HG02623 (cell line): ENCODE data around the gene SUMO2.
A peak's percentile ranks its signal among the peaks of the same experiment; 100 is the strongest.
"Not testable (repeated sequence)": the region's sequence is repeated elsewhere in the genome, so short reads cannot be mapped to it uniquely, and the experiment has no call there.

ENCODE experiments used
- ATAC-seq: cut with Tn5 transposase; IDR thresholded peaks from one replicate; pipeline ENCODE4 v1.9.1; 2021; ENCODE audit warnings: moderate library complexity; ENCODE audit not compliant: unreplicated experiment

The SUMO2 gene

GRCh38 chr17:75182319-75182568 lies 515 bp downstream of the SUMO2 start:
- peak; percentile 16 for ATAC-seq

- no peak for ATAC-seq
These were observed 996 bp downstream of the SUMO2 start for GRCh38 chr17:75181608-75182318.

- ATAC-seq: no peak
These were observed 1.6 kb downstream of the SUMO2 start for GRCh38 chr17:75181110-75181509.

- no peak for ATAC-seq
These were observed 4.3 kb downstream of the SUMO2 start for GRCh38 chr17:75178453-75178852.

- ATAC-seq: no peak
These were observed 6.1 kb downstream of the SUMO2 start for GRCh38 chr17:75176625-75177024.

GRCh38 chr17:75174996-75175395 lies 7.8 kb downstream of the SUMO2 start:
- no peak for ATAC-seq

GRCh38 chr17:75173526-75173925 lies 9.2 kb downstream of the SUMO2 start:
- ATAC-seq: no peak

GRCh38 chr17:75168998-75169397 lies 13.8 kb downstream of the SUMO2 start:
- no peak for ATAC-seq

- ATAC-seq: not testable (repeated sequence)
These were observed 18.2 kb downstream of the SUMO2 start for GRCh38 chr17:75164606-75165005.

GRCh38 chr17:75163074-75163473 lies 19.7 kb downstream of the SUMO2 start:
- ATAC-seq: no peak

- ATAC-seq: no peak
These were observed 22.5 kb downstream of the SUMO2 start for GRCh38 chr17:75160211-75160610.

- no peak for ATAC-seq
These were observed 23.3 kb downstream of the SUMO2 start for GRCh38 chr17:75159196-75160031.

- ATAC-seq: not testable (repeated sequence)
These were observed 24.3 kb downstream of the SUMO2 start for GRCh38 chr17:75158480-75158879.

- no peak for ATAC-seq
These were observed 27.6 kb downstream of the SUMO2 start for GRCh38 chr17:75155191-75155601.

GRCh38 chr17:75154195-75155106 lies 28.3 kb downstream of the SUMO2 start, which contains the start of gene JPT1:
Gene JPT1 (minus strand): TSS chr17:75154512. CDS start chr17:75154397, 115 bp downstream.
- peak; percentile 92 for ATAC-seq

- ATAC-seq: peak; percentile 12
These were observed 29.0 kb downstream of the SUMO2 start for GRCh38 chr17:75153780-75154194.

GRCh38 chr17:75152922-75153779 lies 29.6 kb downstream of the SUMO2 start:
- ATAC-seq: no peak

GRCh38 chr17:75152523-75152921 lies 30.2 kb downstream of the SUMO2 start:
- no peak for ATAC-seq

GRCh38 chr17:75151930-75152329 lies 30.8 kb downstream of the SUMO2 start:
- no peak for ATAC-seq

GRCh38 chr17:75147878-75148546 lies 34.7 kb downstream of the SUMO2 start:
- no peak for ATAC-seq
